H9 (cell line): ENCODE data around the gene TGOLN2. TPM values are rescaled to one million over a fixed set of nuclear protein-coding genes. Genes with fewer than 3 reads are reported as not detected.

ENCODE experiments used
- DNase-seq: peaks from one replicate; pipeline ENCODE4 v3.0.0-alpha.2; 2017
- H2AFZ ChIP-seq: one replicate; pipeline ENCODE4 v1.6.1; 2013; ENCODE audit warnings: mild to moderate bottlenecking, low read length, control low read depth, moderate library complexity
- H2AK5ac ChIP-seq: 2 replicates; pipeline ENCODE4 v1.6.1; 2013; ENCODE audit warnings: low read length, control low read depth, mixed read lengths; ENCODE audit not compliant: insufficient read length
- H2BK120ac ChIP-seq: one replicate; pipeline ENCODE4 v1.6.1; 2013; ENCODE audit warnings: low read depth, mild to moderate bottlenecking, low read length, control low read depth, inconsistent platforms; ENCODE audit not compliant: poor library complexity, severe bottlenecking
- H2BK12ac ChIP-seq: 2 replicates; pipeline ENCODE4 v1.6.1; 2013; ENCODE audit warnings: low read length, control low read depth, mixed read lengths, low read depth; ENCODE audit not compliant: insufficient read length
- H2BK15ac ChIP-seq: 2 replicates; pipeline ENCODE4 v1.6.1; 2013; ENCODE audit warnings: low read depth, low read length, control low read depth
- H2BK20ac ChIP-seq: one replicate; pipeline ENCODE4 v1.6.1; 2013; ENCODE audit warnings: low read depth, mild to moderate bottlenecking, low read length, control low read depth, inconsistent platforms; ENCODE audit not compliant: poor library complexity, severe bottlenecking
- H2BK5ac ChIP-seq: 2 replicates; pipeline ENCODE4 v1.6.1; 2013; ENCODE audit warnings: low read length, control low read depth, mixed read lengths; ENCODE audit not compliant: insufficient read length
- H3K14ac ChIP-seq: 2 replicates; pipeline ENCODE4 v1.6.1; 2013; ENCODE audit warnings: low read length, control low read depth; ENCODE audit not compliant: insufficient read depth
- H3K18ac ChIP-seq: 2 replicates; pipeline ENCODE4 v1.6.1; 2013; ENCODE audit warnings: low read depth, mild to moderate bottlenecking, mixed read lengths, low read length, control low read depth; ENCODE audit not compliant: insufficient read length
- H3K23ac ChIP-seq: 2 replicates; pipeline ENCODE4 v1.6.1; 2013; ENCODE audit warnings: low read length, control low read depth, mixed read lengths, low read depth; ENCODE audit not compliant: insufficient read length
- H3K23me2 ChIP-seq: 2 replicates; pipeline ENCODE4 v1.6.1; 2013; ENCODE audit warnings: low read depth, mild to moderate bottlenecking, mixed read lengths, low read length, control low read depth; ENCODE audit not compliant: insufficient read length, poor library complexity, severe bottlenecking
- H3K27ac ChIP-seq: 2 replicates; pipeline ENCODE4 v1.5.1; 2013; ENCODE audit warnings: low read length, control low read depth, mixed read lengths, low read depth; ENCODE audit not compliant: insufficient read length
- H3K27me3 ChIP-seq: 2 replicates; pipeline ENCODE4 v1.6.1; 2013; ENCODE audit warnings: low read length, control low read depth, inconsistent platforms; ENCODE audit not compliant: insufficient read depth
- H3K4ac ChIP-seq: 2 replicates; pipeline ENCODE4 v1.6.1; 2013; ENCODE audit warnings: low read depth, mild to moderate bottlenecking, control low read depth, inconsistent platforms, low read length, moderate library complexity
- H3K4me1 ChIP-seq: 2 replicates; pipeline ENCODE4 v1.6.1; 2013; ENCODE audit warnings: low read length, control low read depth, inconsistent platforms; ENCODE audit not compliant: insufficient read depth
- H3K4me2 ChIP-seq: 2 replicates; pipeline ENCODE4 v1.6.1; 2013; ENCODE audit warnings: low read length, control low read depth, mixed read lengths; ENCODE audit not compliant: insufficient read length, insufficient read depth
- H3K56ac ChIP-seq: 2 replicates; pipeline ENCODE4 v1.6.1; 2013; ENCODE audit warnings: low read depth, mild to moderate bottlenecking, mixed read lengths, low read length, control low read depth; ENCODE audit not compliant: insufficient read length
- H3K79me1 ChIP-seq: 2 replicates; pipeline ENCODE4 v1.6.1; 2013; ENCODE audit warnings: low read depth, mild to moderate bottlenecking, moderate library complexity, low read length, control low read depth, inconsistent platforms; ENCODE audit not compliant: insufficient read depth, poor library complexity, severe bottlenecking
- H3K79me2 ChIP-seq: 2 replicates; pipeline ENCODE4 v1.6.1; 2013; ENCODE audit warnings: low read length, control low read depth, inconsistent platforms; ENCODE audit not compliant: insufficient read depth
- H3K9ac ChIP-seq: 2 replicates; pipeline ENCODE4 v1.6.1; 2013; ENCODE audit warnings: low read length, control low read depth, mixed read lengths; ENCODE audit not compliant: insufficient read length; ENCODE audit errors: extremely low read depth
- H3K9me3 ChIP-seq: one replicate; pipeline ENCODE4 v1.6.1; 2013; ENCODE audit warnings: low read depth, low read length, inconsistent platforms; ENCODE audit not compliant: control insufficient read depth
- H3T11ph ChIP-seq: one replicate; pipeline ENCODE4 v1.6.1; 2013; ENCODE audit warnings: mild to moderate bottlenecking, low read length, control low read depth, inconsistent platforms
- H4K20me1 ChIP-seq: one replicate; pipeline ENCODE4 v1.6.1; 2013; ENCODE audit not compliant: control insufficient read depth, insufficient read length, insufficient read depth
- H4K5ac ChIP-seq: 2 replicates; pipeline ENCODE4 v1.6.1; 2013; ENCODE audit warnings: low read depth, mild to moderate bottlenecking, mixed read lengths, low read length, control low read depth; ENCODE audit not compliant: insufficient read length
- H4K8ac ChIP-seq: replicated peaks from 2 replicates; pipeline ENCODE4 v1.6.1; 2013; ENCODE audit warnings: low read length, control low read depth, mixed read lengths, low read depth; ENCODE audit not compliant: insufficient read length
- H4K91ac ChIP-seq: 2 replicates; pipeline ENCODE4 v1.6.1; 2013; ENCODE audit warnings: low read depth, mild to moderate bottlenecking, moderate library complexity, mixed read lengths, low read length, control low read depth; ENCODE audit not compliant: insufficient read length
- H3K27ac Mint-ChIP-seq, 3 experiments: 2 replicates in 2 of 3; 3 replicates in 1 of 3; pipeline ENCODE4 v1.8.0; 2020 to 2021; ENCODE audit warnings: mixed read lengths in 3 of 3, mild to moderate bottlenecking in 1 of 3, moderate library complexity in 1 of 3
- H3K27me3 Mint-ChIP-seq: 2 replicates; pipeline ENCODE4 v1.8.0; 2021; ENCODE audit warnings: low read depth, mild to moderate bottlenecking, moderate library complexity, mixed read lengths
- H3K36me3 Mint-ChIP-seq, 3 experiments: 2 replicates in 2 of 3; 3 replicates in 1 of 3; pipeline ENCODE4 v1.8.0; 2020 to 2021; ENCODE audit warnings: low read depth in 3 of 3, mixed read lengths in 3 of 3; ENCODE audit not compliant: insufficient read depth in 1 of 3
- H3K4me1 Mint-ChIP-seq, 2 experiments: 2 replicates each; pipeline ENCODE4 v1.8.0; 2020; ENCODE audit warnings: mixed read lengths in 2 of 2
- H3K4me3 Mint-ChIP-seq, 2 experiments: 2 replicates in 1 of 2; 3 replicates in 1 of 2; pipeline ENCODE4 v1.8.0; 2020 to 2021; ENCODE audit warnings: mild to moderate bottlenecking in 2 of 2, mixed read lengths in 2 of 2, moderate library complexity in 1 of 2
- H3K9me3 Mint-ChIP-seq, 2 experiments: 2 replicates in 1 of 2; 3 replicates in 1 of 2; pipeline ENCODE4 v1.8.0; 2020; ENCODE audit warnings: mild to moderate bottlenecking in 2 of 2, mixed read lengths in 2 of 2, moderate library complexity in 1 of 2
- WGBS: extraction: QIAGEN DNeasy Blood & Tissue Kit; methylation state at CpG from one replicate; pipeline ENCODE4 v1.1.7; 2013; ENCODE audit warnings: missing lambda C conversion rate, low lambda C conversion rate, mixed read lengths; ENCODE audit not compliant: insufficient read length; ENCODE audit errors: extremely low coverage; 5-methylcytosine and 5-hydroxymethylcytosine counted together
- total RNA-seq: library from RNA; stranded (reverse); gene quantifications from 2 replicates; pipeline ENCODE4 v1.2.1, GENCODE V29; 2021
- TF ChIP-seq, protein P1 (sequence below): fragments of 200-600 bp; sonication (generic); conservative IDR thresholded peaks from 3 replicates; pipeline ENCODE4 v1.8.0; 2021; ENCODE audit warnings: antibody characterized with exemption, mild to moderate bottlenecking

The TGOLN2 gene
- total RNA-seq, 1 experiment from 2014 or later, result 47.8 TPM

DNA sequence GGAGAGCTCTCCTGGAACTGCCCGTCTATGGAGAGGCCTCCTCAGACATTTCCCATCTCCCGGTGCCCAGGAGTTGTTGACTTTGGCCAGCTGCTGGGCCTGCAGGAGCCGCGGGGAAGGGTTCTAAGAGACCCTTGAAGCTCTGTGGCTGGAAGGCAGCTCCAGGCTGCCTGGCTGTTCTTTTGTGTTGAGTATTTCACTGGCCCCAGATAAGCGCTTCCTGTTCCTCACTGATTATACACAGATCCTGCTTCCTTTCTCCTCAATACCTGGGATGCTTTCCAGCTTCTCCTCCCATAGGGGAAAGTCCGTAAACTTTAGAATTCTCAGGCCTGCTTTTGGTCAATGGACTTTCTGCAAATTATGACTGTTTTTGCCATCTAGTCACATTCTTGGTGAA is 57.8 kb downstream of the TGOLN2 start:
- Histone ChIP-seq H4K5ac (no peak overlapping the region), H4K8ac (no peak overlapping the region), H2BK120ac (no peak overlapping the region), H3K9me3 (no peaks in the 10 kb centered on the region), H2AK5ac (no peak overlapping the region), H2BK20ac (no peak overlapping the region), H3K9ac (no peak overlapping the region), H3K4me1 (peaks cover 5% of the 10 kb centered on the region; the same call in 1 of the 2 replicates), H3K27ac (no peak overlapping the region), H3K79me1 (peaks cover 5% of the 10 kb centered on the region), H2AFZ (no peak overlapping the region), H2BK12ac (no peak overlapping the region), H3T11ph (no peak overlapping the region), H2BK5ac (no peak overlapping the region), H2BK15ac (no peak overlapping the region), H3K23ac (no peak overlapping the region), H4K91ac (no peak overlapping the region), H3K23me2 (no peaks in the 10 kb centered on the region), H4K20me1 (no peaks in the 10 kb centered on the region), H3K14ac (no peak overlapping the region), H3K56ac (no peak overlapping the region), H3K79me2 (no peaks in the 10 kb centered on the region; the same call in 1 of the 2 replicates), H3K4me2 (no peak overlapping the region), H3K27me3 (no peaks in the 10 kb centered on the region), H3K4ac (no peak overlapping the region), H3K18ac (no peak overlapping the region)
- WGBS, result no CpG with 5 or more reads among the region's 6 CpGs
- H3K4me1 Mint-ChIP-seq, result peaks cover 58 to 65% of the 10 kb centered on the region in 2 experiments
- peak overlapping the region in 2 of 3 experiments; percentile 34 to 69; a peak in 2 of 7 replicates for H3K27ac Mint-ChIP-seq
- no peaks in the 10 kb centered on the region for H3K9me3 Mint-ChIP-seq
- H3K27me3 Mint-ChIP-seq, result no peaks in the 10 kb centered on the region; the same call in 1 of the 2 replicates
- H3K36me3 Mint-ChIP-seq, result peaks cover 7 to 31% (median 10%) of the 10 kb centered on the region in 3 experiments
- DNase-seq, result no peak
- TF ChIP-seq, protein P1, sequence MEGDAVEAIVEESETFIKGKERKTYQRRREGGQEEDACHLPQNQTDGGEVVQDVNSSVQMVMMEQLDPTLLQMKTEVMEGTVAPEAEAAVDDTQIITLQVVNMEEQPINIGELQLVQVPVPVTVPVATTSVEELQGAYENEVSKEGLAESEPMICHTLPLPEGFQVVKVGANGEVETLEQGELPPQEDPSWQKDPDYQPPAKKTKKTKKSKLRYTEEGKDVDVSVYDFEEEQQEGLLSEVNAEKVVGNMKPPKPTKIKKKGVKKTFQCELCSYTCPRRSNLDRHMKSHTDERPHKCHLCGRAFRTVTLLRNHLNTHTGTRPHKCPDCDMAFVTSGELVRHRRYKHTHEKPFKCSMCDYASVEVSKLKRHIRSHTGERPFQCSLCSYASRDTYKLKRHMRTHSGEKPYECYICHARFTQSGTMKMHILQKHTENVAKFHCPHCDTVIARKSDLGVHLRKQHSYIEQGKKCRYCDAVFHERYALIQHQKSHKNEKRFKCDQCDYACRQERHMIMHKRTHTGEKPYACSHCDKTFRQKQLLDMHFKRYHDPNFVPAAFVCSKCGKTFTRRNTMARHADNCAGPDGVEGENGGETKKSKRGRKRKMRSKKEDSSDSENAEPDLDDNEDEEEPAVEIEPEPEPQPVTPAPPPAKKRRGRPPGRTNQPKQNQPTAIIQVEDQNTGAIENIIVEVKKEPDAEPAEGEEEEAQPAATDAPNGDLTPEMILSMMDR, result no peak
- no peak overlapping the region for H3K4me3 Mint-ChIP-seq

Other genes starting within 250 kb of the TGOLN2 start
- gene TCF7L1, start 194.6 kb downstream of the TGOLN2 start, total RNA-seq, result 112 and 117 TPM in 2 replicates
- 14.7 and 16.7 TPM in 2 replicates for gene RETSAT, start 26.5 kb upstream of the TGOLN2 start, total RNA-seq
- 7.4 and 7.6 TPM in 2 replicates for gene ELMOD3, start 26.8 kb upstream of the TGOLN2 start, total RNA-seq
- 72.8 and 78.8 TPM in 2 replicates for gene CAPG, start 82.4 kb upstream of the TGOLN2 start, total RNA-seq
- gene SH2D6, start 90.7 kb upstream of the TGOLN2 start, total RNA-seq, result 0.61 TPM in 2 replicates
- gene MAT2A, start 211.2 kb upstream of the TGOLN2 start, total RNA-seq, result 447 and 459 TPM in 2 replicates
- 32.2 and 32.9 TPM in 2 replicates for gene GGCX, start 233.5 kb upstream of the TGOLN2 start, total RNA-seq
- 33.4 and 34.3 TPM in 2 replicates for gene VAMP8, start 249.6 kb upstream of the TGOLN2 start, total RNA-seq